ENCODE data around the gene NFX1.

Gene NFX1

DNA sequence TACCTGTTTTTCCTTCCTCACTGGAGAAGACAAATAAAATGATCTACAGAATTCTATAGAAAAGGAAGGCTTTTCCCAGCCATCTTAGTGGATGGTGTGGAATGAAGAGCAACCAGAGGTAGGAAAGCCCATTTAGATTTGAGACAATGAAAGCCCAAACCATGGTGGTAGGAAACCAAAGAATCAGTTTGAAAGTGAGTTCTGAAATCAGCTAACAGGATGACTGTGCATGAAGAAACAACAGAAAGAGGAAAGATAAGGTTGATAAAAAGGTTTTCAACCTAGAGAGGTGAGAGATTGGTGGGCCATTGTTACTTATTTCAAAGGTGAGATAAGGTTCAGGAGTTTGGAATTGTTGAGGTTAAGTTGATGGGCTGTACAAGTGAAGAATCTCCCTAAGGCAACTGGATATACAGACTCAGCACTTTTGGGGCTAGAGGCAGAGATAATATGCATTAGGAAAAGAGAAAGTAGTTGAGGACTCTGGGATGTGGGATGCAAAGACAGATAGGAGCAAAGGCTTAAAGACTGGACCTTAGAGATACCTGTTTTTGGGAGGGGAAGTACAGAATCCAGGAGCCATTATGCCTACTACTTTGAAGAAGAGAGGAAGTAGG is 23.1 kb upstream of the NFX1 start:
- no peak for DNase-seq

DNA sequence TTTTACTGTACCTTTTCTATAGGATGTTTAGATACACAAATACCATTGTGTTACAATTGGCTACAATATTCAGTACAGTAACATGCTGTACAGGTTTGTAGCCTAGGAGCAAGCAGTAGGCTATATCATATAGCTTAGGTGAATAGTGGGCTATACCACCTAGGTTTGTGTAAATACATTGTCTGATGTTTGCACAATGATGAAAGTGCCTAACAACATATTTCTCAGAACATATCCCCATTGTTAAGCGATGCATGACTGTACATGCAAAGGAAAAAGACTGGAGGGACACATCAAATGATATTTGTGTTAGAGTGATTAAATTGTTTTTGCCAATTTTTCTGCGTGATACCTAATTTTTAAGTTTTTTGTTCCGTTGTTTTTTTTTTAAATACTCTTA is 20.2 kb upstream of the NFX1 start:
- DNase-seq, result no peak

- DNase-seq, result no peak
These were observed 18.3 kb upstream of the NFX1 start for GRCh38 chr9:33272061-33272460.

GRCh38 chr9:33273266-33273971 is 16.9 kb upstream of the NFX1 start:
- DNase-seq, result no peak

DNA sequence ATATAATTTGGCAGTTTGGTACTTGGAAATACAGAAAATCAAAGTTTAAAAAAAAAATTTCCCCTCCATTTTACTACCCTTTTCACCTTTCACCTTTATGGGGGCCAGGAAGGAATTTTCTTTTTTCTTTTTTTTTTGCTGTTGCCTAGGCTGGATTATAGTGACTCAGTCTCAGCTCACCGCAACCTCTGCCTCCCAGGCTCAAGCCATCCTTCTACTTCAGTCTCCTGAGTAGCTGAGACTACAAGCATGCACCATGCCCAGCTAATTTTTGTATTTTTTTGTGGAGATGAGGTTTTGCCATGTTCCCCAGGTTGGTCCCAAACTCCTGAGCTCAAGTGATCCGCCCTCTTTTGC is 16.4 kb upstream of the NFX1 start:
- DNase-seq, result no peak

GRCh38 chr9:33277484-33277883 is 12.8 kb upstream of the NFX1 start:
- DNase-seq, result no peak

DNA sequence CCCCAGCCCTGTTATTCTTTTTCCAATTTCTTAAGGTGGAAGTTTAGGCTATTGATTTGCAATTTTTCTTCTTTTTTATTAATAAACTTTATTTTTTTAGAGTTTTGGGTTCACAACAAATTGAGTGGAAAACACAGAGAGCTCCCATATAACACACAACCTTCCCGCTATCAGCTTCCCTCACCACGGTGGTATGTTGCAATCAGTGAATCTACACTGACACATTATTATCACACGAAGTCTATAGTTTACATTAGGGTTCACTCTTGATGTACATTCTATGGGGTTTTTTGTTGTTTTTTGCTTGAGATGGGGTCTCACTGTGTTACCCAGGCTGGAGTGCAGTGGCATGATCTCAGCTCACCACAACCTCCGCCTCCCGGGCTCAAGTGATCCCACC is 4.8 kb upstream of the NFX1 start:
- DNase-seq, result no peak

GRCh38 chr9:33287087-33287490 is 3.2 kb upstream of the NFX1 start:
- DNase-seq, result peak; percentile 67 to 80

GRCh38 chr9:33288235-33288634 is 2.1 kb upstream of the NFX1 start:
- no peak for DNase-seq

DNA sequence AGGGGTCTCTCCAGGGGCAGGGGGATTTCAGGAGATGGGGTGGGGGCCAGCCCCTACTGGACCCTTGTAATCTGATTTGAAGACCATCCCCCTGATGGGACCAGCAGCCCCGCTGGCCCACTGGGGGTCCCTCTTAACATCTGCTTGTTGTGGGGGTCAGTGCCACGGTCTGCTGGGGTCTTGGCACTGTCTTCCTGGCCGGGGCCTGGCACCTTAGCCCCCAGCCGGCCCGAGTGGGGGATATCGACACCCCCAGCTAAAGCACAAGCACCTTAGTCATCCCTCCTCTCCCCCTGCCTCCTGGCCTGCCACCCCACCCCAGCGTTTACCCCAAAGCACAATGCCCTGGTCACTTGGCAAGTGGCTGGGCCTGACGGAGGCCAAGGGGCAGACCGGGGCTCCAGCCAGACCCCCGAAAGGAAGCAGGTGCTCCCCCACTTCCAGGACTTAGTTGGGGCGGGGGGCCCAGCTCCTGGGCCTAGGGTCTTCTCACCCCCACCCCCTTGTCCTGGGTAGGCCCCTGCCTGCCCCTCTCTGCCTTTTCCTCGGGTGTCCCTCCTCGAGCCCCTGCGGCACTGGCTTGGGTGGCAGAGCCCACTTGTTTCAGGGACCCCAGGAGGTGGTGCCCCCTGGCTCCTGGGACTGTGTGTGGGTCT is 1.4 kb upstream of the NFX1 start:
- no peak for DNase-seq

DNA sequence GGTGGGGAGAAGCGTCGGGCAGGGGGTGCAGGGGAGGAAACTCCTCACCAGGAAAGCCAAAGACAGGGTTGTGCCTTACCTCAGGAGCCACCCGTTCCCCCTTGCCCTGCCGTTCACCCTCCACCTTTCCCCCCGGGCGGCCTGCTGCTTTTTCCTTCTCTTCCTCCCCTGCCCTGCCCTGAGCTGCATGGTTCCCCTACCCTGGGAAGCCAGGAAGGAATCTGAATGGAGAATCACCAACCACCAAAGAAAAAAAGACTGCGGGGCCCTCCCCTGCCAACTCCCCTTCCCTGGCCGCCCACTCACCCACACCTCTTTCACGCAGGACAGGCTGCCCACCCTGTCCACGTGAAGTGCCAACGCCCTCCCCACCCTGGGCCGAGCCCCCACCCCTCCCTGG is 820 bp upstream of the NFX1 start:
- DNase-seq, result peak; percentile 5 to 9

- DNase-seq, result no peak
These were observed 425 bp upstream of the NFX1 start for GRCh38 chr9:33289936-33290246.

DNA sequence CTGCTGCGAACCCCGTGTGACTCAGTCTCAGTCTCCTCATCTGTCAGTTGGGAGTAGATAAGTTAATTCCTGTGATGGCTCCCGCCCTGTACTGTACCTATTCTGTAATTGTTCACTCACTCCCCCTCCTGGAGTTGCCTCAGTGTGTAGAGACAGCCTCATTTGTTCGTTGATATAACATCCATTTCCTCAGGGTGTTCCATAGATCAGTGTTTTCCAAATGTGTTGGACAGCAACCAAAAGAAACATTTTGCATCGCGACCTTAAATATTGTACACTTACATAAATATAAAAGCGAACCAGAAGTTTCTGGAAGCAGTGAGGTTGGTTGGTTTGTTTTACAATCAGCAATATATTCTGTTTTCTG is 698 bp downstream of the NFX1 start:
- DNase-seq, result no peak

DNA sequence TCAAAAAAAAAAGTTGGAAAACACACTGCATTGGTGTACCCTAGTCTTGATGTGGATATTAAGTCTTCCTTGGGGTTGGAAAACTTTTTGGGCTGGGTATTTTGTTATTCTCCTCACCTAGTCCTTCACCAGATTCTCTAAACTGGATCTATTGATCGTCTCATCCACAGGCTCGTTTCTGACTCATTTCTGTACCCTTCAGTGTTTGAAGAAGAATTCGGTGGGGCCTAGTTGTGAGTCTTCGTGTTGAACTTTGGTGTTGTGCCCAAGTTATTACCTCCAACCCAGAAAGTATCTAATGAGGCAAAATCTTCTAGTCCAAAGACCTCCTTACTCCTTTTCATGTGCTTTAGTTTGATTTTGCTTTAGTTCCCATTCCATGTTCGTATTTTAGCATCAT is 1.6 kb downstream of the NFX1 start:
- DNase-seq, result no peak

GRCh38 chr9:33293782-33294181 is 3.5 kb downstream of the NFX1 start:
- DNase-seq, result no peak

- no peak for DNase-seq
These were observed 4.5 kb downstream of the NFX1 start for GRCh38 chr9:33294670-33295432.

DNA sequence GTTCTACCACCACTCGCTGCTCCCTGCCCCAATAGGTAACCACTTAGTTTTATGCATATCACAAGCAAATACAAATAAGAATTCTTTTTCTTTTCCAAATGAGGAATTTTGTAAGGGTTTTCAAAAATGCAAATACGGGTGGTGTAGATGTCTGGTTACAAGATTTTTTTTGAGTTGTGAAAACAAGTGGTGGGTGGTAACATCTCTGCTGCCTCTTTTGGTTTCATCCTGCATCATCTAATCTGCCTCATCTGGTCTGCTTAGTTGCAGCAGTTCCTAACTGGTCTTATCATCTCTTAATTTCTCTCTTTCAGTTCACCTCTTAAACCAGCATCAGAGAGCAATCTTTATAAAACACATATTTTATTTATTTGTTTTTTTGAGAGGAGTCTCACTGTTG is 5.3 kb downstream of the NFX1 start:
- peak; percentile 10 to 46 for DNase-seq

DNA sequence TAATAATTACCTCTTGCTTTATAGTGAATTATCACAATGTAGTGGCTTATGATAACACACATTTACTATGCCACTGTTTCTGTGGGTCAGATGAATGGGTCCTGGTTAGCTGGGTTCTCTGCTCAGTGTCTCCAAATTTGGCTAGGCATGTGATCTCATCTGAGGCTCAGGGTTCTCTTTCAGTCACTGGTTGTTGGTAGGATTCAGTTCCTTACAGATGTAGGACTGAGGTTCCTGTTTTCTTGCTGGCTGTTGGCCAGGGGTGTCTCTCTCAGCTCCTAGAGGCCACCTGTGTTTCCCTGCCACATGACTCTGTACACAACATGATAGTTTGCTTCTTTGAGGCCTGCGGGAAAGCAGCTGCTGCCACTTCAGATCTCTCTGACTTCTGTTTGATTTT is 7.1 kb downstream of the NFX1 start:
- DNase-seq, result peak; percentile 53 to 75

GRCh38 chr9:33300546-33300945 is 10.2 kb downstream of the NFX1 start:
- no peak for DNase-seq

DNA sequence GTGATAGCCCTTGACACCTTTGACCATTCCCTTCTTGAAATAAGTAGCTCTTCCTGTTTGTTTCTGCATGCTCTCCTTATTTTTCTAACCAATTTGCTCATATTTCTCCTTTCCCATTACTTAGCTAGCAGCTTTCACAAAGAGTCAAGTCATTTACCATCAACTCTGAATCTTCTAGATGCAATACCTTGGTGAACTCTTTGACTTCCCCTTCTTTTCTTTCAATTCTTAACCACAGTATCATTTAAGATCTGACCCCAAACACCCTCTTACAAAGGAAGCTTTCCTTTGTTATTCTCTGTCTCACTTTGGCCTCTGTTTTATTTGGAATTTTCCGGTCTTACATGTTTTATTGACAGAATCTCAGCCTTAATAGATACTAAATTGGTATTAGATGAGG is 14.0 kb downstream of the NFX1 start:
- no peak for DNase-seq

DNA sequence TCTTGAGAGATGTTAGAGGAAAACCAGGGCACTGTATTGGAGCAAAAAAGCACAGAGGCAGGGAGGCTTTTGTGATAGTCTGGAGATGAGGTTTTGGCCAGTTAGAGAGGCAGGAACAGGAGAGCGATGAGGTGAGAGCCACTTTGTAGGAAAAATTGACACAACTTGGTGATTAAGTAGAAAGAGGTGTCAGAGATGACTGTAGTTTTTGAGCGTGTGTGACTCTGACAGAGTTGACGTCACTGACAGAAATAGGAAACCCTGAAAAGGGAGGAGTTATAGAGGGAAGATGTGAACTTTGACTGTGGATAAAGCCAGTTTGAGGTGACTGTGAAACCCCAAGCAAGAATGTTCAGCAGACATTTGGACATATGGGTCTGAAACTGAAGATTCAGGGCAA is 15.7 kb downstream of the NFX1 start:
- DNase-seq, result no peak

- no peak for DNase-seq
These were observed 16.8 kb downstream of the NFX1 start for GRCh38 chr9:33307067-33307466.

DNA sequence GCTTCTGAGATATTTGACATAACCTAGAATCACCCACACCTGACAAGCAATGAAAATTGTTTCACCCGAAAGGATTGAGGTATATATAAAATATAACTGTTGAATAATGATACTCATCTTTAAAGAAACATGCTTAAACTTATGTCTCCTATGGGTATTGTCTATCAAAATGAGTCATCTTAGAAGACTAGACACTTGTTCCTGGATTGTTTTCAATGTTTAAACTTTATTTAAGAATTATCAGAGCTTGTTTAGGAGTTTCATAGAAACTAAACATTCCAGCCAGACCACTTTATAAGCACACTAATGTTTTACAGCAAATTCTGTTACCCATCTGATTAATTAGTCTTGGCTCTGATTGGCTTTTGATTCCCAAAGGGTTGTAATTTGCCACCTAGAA is 19.6 kb downstream of the NFX1 start:
- no peak for DNase-seq

DNA sequence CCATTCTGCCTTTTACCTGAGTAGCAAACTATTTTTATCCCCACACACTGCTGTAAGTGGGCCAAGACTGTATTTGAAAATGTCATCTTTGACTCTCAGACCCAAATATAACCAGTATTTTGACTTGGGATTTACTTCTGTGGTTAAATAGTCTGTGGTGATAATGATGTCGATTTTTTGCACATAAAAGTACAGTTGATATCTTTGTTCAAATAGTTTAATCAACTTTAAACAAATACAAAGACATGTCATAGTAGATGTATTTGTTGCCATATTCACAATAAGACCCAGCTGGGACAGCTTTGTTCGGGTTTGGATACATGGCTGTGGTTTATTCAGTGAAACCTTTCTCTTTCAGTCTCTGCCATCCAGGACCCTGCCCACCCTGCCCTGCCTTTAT is 20.4 kb downstream of the NFX1 start:
- DNase-seq, result no peak

All from inflammatory macrophage treated with lipopolysaccharide for 1 hour (primary cell).